GM21529 (cell line): ENCODE measurements around the gene NPLOC4.

Experiments used
- ATAC-seq: cut with Tn5 transposase; IDR thresholded peaks from one replicate; pipeline ENCODE4 v1.9.1; 2021; ENCODE audit not compliant: unreplicated experiment

Gene NPLOC4

DNA sequence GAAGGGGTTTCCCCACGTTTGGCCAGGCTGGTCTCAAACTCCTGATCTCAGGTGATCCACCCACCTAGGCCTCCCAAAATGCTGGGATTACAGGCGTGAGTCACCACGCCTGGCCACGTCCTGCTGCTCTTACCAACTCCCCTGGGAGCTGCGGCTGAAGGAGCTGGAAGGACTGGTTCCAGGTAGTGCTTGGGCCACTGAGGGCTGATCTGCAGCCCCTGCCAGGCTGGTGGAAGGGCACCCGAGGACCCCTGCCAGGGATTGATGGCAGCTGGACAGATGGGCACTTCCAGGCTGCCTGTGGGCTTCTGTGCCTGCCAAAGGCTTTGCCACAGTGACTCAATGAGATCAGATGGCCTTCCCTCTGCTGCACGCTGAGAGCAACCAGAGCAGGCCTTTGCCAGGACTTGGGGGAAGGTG lies 27.1 kb upstream of the NPLOC4 start:
- no peak for ATAC-seq

DNA sequence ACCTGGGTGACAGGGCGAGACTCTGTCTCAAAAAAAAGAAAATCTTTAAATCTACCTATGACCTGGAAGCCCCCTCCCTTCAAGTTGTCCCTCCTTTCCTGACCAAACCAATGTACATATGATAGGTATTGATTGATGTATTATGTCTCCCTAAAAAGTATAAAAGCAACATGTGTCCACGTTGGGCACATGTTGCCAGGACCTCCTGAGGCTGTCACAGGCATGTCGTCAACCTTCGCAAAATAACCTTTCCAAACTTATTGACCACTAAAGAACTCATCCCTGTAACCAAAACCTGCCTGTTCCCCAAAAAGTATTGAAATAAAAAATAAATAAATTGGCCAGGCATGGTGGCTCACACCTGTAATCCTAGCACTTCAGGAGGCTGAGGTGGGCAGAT lies 25.1 kb upstream of the NPLOC4 start:
- ATAC-seq, result no peak

DNA sequence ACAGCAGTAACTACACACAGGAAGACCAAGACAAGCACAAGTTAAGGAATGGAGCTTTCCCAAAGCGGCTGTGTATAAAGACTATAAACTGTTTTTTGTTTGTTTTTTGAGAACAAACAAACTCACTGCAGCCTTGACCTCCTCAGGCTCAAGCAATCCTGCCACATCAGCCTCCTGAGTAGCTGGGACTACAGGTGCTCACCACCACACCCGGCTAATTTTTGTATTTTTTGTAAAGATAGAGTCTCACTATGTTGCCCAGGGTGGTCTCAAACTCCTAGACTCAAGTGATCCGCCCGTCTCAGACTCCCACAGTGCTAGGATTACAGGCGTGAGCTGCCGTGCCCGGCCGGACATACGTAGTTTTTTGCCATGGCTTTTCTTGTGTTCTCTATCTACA lies 23.5 kb upstream of the NPLOC4 start:
- no peak for ATAC-seq

DNA sequence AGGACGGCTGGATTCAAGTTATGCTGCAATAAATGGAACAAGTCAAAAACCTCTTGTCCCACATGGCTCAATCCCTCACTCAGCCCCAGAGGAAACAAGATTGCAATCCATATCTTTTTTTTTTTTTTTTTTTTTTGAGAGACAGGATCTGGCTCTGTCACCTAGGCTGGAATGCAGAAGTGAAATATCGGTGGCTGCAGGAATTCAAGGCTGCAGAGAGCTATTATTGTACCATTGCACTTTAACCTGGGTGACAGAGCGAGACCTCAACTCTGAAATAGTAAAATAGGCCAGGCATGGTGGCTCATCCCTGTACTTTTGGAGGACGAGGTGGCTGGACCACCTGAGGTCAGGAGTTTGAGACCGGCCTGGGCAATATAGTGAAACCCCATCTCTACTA lies 22.1 kb upstream of the NPLOC4 start:
- ATAC-seq, result no peak

DNA sequence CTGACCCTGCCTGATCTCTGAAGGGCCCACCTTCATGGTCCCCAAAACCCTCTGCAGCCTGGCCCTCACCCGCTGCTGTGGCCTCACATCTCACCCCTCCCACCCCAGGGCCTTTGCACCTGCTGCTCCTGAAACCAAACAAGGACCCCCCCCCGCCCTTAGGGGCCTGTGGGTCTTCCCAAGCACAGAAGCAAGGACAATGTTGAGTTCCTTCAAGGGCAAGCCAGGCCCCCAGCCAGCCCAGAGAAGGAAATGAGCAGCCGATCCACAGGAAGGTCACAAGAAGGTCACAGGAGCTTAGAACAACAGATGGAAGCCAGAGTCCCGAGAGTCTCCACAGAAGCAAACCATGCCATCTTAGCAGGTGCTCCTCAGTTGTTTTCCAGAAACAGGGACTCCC lies 19.9 kb upstream of the NPLOC4 start:
- ATAC-seq, result no peak

DNA sequence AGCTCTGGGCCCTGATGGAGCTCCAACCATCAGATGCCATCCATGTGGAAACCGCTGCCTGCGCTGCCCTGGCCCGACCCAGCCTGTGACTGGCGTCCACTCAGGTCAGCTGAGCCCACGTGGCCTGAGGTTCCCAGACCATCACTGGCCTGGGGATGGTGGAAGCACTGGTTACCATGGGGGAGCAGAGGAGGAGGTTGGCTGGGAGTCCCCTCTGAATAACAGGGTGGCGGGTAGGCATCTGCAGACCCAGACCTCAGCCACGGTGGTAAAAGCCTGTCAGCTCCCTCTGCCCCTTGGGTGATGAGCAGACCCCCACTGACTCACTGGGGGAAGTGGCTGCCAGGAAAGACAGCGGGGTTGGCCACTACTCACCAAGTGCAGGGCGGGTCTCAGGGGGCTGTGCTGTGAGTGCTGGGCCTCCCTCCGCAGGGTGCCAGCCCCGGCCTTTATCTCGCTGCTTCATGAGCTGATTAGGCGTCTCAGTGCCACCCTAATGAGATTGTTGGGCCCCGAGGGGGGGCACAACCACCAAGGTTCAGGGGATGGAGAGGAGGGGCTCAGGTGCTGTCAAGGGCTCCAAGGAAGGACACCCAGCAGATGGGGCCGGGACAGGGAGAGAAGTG lies 19.3 kb upstream of the NPLOC4 start, which contains the start of gene PDE6G:
Gene PDE6G (minus strand): TSS at position 425 of the 626 bp plus-strand sequence. CDS start 3,237 bp downstream, outside the sequence.
- ATAC-seq, result no peak

DNA sequence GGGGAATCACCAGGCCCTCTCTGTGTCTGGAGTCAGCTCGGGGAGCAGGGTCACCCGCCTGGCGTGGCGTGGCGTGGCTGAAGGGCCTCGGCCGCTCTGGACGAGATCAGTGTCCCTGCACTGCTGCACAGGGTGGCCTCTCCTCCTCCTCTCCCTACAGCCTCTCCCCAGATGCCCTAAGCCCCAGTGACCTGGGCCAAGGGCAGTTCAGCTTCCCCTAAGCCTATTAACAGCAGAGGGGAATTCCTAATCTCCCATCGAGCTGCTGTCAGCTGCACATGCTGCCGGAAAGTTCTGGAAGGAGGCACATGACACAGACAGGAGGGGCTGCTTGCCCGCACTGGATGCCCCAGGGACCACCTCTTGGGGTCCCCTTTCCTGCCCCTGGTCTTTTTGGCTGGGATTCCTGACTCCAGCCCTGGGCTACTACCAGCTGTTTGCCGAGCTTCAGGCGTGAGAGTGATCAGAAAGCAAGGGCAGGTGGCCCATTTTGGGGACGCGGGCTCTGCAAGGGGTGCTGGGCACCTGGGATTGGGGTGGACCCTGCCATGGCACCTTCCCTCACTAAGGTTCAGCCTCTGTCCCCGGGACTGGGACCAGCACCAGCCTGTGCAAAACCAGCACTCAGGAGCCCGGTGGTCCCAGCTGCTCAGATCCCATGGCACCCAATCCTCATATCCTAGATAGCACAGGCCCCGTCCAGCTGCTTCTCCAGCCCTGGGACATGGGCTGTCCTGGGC lies 18.6 kb upstream of the NPLOC4 start:
- no peak for ATAC-seq

DNA sequence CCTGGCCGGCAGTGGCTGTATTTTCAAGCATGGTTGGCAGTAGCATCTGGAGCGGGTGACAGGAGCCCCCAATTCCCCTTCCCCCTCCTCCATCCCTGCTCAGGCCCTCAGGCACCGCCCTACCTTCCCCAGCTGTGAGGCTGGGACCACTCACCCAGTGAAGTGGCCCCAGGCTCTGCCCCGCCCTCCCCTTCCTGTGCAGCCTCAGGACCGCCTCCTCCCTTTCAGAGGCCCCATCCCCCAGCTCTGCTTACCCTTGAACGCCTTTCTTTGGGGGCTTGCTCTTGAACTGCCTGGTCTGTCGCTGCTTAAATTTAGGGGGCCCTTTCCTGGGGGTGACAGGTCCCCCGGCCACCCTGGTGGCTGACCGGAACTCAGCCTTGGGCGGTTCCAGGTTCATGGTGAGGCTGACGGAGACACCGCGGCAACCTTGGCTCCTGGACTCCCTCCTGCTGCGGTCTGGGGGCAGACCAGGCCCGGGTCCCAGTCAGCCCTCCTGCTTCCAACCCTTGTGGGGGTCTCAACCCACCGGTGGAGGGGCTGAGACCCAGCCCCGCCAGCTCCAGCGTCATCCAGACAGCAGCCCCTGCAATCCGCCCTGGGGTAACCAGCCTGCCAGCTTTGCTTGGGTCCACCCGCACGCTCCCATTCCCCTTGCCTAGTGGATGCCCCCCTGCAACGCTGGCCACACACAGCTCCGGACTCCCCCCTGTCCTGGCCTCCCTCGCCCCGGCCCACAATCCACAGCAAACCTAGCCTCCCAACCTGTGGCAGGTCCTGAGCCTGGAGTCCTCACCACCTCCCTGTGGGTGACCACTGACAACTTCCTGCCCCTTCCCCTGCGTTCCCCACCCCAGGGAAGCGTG lies 16.2 kb upstream of the NPLOC4 start:
- ATAC-seq, result no peak

DNA sequence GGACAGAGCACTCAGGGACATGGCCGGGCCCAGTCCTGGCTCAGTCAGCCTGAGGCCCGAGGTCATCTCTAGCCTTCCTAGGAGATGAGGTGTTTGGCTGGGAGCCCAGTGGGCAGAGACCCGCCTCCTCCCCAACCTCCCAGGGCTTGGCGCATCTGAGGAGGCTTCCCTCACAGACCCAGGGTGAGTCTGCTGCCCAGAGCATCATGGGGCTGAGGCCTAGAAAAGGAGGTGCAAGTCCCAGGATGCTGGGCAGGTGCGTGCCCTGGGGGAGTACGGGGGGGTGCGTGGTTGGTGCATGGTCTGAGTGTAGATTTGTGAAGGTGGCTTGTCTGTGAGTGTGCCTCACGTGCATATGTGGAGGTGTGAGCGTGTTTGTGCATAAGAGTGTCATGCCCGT lies 14.8 kb upstream of the NPLOC4 start:
- no peak for ATAC-seq

DNA sequence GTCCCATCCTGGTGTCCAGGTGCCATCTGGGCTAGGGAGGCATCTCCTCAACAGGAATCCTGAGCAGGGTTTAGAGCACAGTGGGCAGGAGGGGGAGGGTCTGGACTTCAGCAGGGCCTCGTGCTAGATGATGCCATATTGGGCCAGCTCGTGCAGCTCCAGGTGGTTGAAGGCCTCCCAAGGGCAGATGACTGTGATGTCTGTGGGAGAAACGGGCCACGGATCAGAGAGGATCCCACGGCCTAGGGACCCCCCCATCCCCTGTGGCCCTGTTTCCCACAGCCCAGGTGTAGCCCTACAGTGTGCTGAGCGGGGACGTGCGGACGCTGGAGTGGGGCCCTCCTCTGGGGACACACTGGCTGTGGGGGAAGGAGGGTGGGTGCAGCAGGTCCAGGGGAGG lies 14.0 kb upstream of the NPLOC4 start:
- ATAC-seq, result no peak

DNA sequence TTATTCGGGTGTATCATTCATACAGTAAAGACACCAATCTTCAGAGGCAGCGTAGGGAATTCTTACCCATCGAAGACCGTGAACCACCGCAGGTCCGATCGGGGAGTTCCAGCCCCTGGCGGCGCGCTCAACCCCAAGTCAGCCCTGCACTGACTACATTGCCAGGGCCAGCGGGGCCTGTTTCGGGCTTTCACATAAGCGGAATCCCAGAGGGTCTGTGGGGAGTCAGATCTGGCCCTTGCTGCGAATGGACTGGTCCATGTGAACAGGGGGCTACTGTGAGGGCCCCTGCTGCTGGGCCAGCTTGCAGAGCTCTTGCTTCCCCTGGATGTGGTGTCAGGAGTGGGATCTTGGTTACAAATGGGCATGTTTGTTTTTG lies 11.8 kb upstream of the NPLOC4 start:
- no peak for ATAC-seq

DNA sequence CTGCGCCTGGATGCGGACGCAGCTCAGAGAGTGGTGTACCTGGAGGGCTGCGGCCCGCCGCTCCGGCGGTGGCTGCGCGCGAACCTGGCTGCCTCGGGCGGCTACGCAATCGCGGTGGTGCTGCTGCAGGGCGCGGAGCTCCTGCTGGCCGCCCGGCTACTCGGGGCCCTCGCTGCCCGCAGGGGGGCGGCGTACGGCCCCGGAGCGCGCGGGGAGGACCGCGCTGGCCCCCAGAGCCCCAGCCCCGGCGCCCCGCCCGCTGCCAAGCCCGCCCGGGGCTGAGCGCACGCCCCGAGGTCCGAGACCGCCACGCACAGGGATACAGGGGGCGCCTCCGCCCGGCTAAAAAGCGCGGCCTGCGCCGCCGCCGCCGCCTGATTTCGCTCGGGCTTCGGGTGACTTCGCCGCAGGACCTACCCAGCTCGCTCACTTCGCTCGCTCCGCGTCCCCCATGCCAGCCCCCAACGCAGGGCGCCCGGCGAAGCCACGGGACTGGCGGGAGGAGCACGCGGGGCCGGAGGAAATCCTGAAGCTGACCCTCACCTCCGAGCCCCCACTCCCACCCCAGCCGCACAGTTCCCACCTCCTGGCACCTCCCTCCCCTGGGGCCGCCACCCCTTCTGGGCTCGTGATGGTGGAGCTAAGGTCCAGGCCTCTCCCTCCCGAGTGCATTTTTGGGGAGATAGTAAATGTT lies 11.2 kb upstream of the NPLOC4 start:
- ATAC-seq, result no peak

DNA sequence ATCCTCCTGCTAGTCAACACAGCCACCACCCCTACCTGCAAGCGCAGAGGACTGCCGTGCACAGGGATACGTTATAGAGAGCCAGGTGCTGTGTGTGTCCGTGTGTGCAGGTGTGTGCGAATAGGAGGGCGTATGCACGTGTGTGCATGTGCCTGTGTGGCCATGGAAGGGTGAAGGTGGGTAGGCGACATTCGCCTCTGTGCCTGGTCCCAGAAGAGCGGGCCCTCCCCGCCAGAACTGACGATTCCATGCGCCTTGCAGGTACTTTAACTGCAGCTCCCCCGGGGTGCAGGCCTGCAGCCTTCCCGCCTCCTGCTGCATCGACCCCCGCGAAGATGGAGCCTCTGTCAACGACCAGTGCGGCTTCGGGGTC lies 10.7 kb upstream of the NPLOC4 start:
- no peak for ATAC-seq

DNA sequence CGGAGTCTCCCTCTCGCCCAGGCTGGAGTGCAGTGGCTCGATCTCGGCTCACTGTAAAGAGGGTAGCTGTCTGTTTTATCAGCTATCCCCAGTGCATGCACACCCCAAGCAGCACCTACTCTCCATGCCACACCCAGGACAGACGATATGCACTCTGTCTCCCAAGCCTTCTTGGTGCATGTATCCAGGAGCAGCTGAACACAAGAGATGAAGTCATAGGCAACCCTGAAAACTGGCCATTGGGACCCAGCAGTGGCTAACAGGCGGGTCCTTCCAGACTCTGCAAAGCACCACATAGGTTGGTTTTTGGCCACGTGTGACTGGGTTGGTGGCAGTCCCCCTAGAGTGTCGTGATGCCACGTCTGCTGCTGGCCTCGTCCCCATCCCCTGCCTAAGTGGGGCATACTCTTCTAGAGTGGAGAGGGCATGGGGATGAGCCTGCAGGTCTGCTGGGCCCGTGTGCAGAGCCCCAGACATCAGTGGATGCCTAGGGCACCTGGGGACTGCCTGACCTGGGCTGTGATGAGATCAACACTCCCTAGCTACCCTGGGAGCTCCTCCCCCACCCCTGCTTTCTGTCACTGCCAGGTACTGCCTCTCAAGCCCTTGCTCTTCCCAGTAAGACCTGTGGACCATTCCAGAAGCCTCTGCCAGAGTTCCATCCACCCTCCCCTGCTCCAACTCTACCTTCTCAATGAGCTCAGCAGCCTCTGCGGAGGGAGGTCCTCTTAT lies 10.1 kb upstream of the NPLOC4 start:
- ATAC-seq, result no peak

DNA sequence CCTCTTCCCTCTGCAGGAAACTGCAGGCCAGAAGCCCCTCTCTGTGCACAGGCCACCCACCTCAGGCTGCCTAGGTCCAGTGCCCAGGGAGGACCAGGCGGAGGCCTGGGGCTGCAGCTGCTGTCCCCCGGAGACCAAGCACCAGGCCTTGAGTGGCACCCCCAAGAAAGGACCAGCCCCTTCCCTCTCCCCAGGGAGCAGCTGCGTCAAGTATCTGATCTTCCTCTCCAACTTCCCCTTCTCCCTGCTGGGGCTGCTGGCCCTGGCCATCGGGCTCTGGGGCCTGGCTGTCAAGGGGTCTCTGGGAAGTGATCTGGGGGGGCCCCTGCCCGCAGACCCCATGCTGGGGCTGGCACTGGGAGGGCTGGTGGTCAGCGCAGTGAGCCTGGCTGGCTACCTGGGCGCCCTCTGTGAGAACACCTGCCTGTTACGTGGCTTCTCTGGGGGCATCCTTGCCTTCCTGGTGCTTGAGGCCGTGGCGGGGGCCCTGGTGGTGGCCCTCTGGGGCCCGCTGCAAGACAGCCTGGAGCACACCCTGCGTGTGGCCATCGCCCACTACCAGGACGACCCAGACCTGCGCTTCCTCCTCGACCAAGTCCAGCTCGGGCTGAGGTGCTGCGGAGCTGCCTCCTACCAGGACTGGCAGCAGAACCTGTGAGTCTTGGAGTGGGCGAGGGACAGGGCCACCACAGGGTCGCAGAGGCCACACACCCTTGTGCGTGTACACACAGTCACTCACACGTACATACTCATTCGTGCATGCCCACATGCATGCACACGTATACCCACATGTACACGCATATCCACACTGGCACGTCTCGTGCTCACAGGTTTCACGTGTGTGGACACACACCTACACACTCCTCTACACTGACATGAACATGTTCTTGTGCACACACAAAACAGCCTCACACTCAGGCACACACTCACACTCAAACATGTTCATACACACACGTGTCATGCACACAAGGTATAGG lies 8.4 kb upstream of the NPLOC4 start:
- no peak for ATAC-seq

DNA sequence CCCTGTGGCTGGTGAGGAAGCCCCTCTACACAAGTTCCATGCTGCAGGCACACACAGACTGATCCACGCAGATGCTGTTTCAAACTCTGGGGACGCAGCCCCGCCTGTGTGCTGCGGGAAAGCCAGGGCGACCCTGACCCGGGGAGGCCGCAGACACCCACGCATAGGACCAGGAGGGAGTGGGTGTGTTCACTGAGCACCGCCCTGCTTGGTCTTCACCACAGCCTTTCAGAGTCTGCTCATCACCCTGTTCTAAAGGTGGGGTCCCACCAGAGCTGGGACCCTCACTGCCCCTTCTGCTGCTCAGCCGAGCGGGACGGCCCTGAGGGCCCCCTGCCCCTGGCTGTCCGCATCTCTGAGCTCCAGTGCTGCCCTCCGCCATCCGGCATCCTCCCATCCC lies 7.6 kb upstream of the NPLOC4 start:
- ATAC-seq, result no peak

DNA sequence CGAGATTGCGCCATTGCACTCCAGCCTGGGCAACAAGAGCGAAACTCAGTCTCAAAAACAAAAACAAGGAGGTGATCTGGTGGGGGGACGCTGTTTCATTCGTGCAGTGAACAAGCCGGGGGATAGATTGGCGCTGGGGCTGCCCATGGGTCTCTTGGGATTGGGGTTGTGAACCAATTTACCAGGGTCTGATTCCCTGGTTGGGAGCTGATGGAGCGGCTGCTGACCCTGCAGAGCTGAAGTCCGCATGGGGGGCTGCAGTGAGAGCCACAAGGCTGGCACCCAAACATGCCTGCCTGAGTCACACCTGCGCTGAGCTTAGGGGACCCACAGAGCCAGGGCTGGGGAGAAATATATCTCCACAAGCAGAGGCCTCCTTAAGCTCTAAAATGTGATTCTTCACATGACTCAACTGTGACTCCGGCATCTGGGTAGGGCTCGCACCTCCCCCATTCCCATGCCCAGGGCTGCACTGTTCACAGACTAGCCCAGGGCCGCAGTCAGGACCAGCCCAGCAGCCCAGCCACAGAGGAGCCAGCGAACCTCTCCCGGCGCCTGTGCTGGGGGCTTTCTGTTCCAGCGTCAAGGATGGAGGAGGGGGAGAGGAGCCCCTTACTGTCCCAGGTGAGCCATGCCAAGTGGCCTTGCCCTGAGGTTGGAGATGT lies 5.0 kb upstream of the NPLOC4 start:
- no peak for ATAC-seq

DNA sequence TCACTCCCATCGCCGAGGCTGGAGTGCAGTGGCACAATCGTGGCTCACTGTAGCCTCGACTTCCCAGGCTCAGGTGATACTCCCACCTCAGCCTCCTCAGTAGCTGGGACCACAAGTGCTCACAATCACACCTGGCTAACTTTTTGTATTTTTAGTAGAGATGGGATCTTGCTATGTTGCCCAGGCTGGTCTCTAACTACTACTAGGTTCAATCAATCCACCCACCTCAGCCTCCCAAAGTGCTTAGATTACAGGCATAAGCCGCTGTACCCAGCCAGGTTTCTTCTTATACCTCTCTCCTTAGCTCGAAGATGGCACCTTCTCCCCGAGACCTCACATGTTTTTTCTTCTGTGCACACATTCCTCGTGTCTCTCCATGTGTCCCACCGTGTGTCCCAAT lies 3.1 kb upstream of the NPLOC4 start:
- no peak for ATAC-seq

DNA sequence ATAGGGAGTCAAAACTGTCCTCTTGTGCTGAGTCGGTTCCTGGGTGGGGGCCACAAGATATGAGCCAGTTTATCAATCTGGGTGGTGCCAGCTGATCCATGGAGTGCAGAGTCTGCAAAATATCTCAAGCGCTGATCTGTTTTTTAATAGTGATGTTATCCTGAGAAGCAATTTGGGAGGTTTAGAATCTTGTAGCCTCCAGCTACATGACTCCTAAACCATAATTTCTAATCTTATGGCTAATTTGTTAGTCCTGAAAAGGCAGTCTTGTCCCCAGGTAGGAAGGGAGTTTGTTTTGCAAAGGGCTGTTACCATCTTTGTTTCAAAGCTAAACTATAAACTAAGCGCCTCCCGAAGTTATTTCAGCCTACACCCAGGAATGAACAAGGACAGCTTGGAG lies 1.8 kb upstream of the NPLOC4 start:
- no peak for ATAC-seq
